ENCODE data around the gene WEE2. TPM values are rescaled to one million over a fixed set of nuclear protein-coding genes. Genes with fewer than 3 reads are reported as not detected.

Gene WEE2
- polyA plus RNA-seq, 12 donors, result 0.04 to 0.33 (median 0.19) TPM; not detected in 4

- DNase-seq, result no peak
Observed at GRCh38 chr7:141776374-141776773, 68.2 kb downstream of the WEE2 start, which contains the start of gene TAS2R4. Gene TAS2R4, plus strand, starts transcription at chr7:141776674. Its CDS starts 1,815 bp downstream, at chr7:141778489.

Other genes starting within 250 kb of the WEE2 start
- 10 to 100 TPM in 11 of 12 donors, not detected in 1; 14.9 to 32.5 (median 20.4) TPM for gene AGK, start 156.9 kb upstream of the WEE2 start, polyA plus RNA-seq (ENCODE audit: insufficient read length in 12 of 12)
- gene DENND11, start 6.2 kb upstream of the WEE2 start, polyA plus RNA-seq (ENCODE audit: insufficient read length in 12 of 12), result 10 to 100 TPM in 5 of 12 donors, 1 to 10 TPM in 6, not detected in 1; 6.9 to 14.6 (median 9.2) TPM
- gene SSBP1, start 30.0 kb downstream of the WEE2 start, polyA plus RNA-seq (ENCODE audit: insufficient read length in 12 of 12), result 100 to 1,000 TPM in 8 of 12 donors, 10 to 100 TPM in 3, not detected in 1; 83.1 to 126 (median 109) TPM
- under 1 TPM in 9 of 12 donors, not detected in 3; 0.14 to 0.60 (median 0.35) TPM for gene TAS2R3, start 55.7 kb downstream of the WEE2 start, polyA plus RNA-seq (ENCODE audit: insufficient read length in 12 of 12)
- 1 to 10 TPM in 6 of 12 donors, under 1 TPM in 4, not detected in 2; 0.38 to 2.9 (median 1.1) TPM for gene TAS2R4, start 68.3 kb downstream of the WEE2 start, polyA plus RNA-seq (ENCODE audit: insufficient read length in 12 of 12)
- 1 to 10 TPM in 6 of 12 donors, under 1 TPM in 4, not detected in 2; 0.71 to 5.5 (median 1.8) TPM for gene TAS2R5, start 81.9 kb downstream of the WEE2 start, polyA plus RNA-seq (ENCODE audit: insufficient read length in 12 of 12)
- gene PRSS37, start 133.1 kb downstream of the WEE2 start, polyA plus RNA-seq (ENCODE audit: insufficient read length in 12 of 12), result under 1 TPM in 6 of 12 donors, not detected in 6; 0.11 to 0.34 (median 0.21) TPM
- gene OR9A4, start 208.0 kb downstream of the WEE2 start, polyA plus RNA-seq (ENCODE audit: insufficient read length in 12 of 12), result not detected
- gene CLEC5A, start 238.6 kb downstream of the WEE2 start, polyA plus RNA-seq (ENCODE audit: insufficient read length in 12 of 12), result 1 to 10 TPM in 1 of 12 donors, under 1 TPM in 9, not detected in 2; 0.13 to 2.3 (median 0.25) TPM